Smooth muscle cell (in vitro differentiated cells): ENCODE data around the gene DHRS12. TPM values are rescaled to one million over a fixed set of nuclear protein-coding genes. Genes with fewer than 3 reads are reported as not detected.

ENCODE experiments used
- DNase-seq: peaks from one replicate; lab custom pipeline; 2025; ENCODE audit not compliant: unreplicated experiment; lab: John Stamatoyannopoulos, UW
- H2AFZ ChIP-seq: fragments of 200-600 bp; sonication (generic); 2 replicates; pipeline ENCODE4 v1.6.0; 2016; ENCODE audit warnings: antibody characterized with exemption, low read depth, mild to moderate bottlenecking
- H3F3A ChIP-seq: fragments of 200-600 bp; sonication (generic); 2 replicates; pipeline ENCODE4 v1.6.0; 2017; ENCODE audit warnings: antibody characterized with exemption, low read depth
- H3K27ac ChIP-seq: fragments of 200-600 bp; sonication (generic); 2 replicates; pipeline ENCODE4 v1.5.1; 2016; ENCODE audit warnings: low read depth, mild to moderate bottlenecking
- H3K27me3 ChIP-seq: fragments of 200-600 bp; sonication (generic); 2 replicates; pipeline ENCODE4 v1.6.1; 2016; ENCODE audit warnings: low read depth, mild to moderate bottlenecking
- H3K36me3 ChIP-seq: fragments of 200-600 bp; sonication (generic); 2 replicates; pipeline ENCODE4 v1.5.1; 2016; ENCODE audit warnings: low read depth
- H3K4me1 ChIP-seq: fragments of 200-600 bp; sonication (generic); 2 replicates; pipeline ENCODE4 v1.5.1; 2016; ENCODE audit warnings: low read depth
- H3K4me2 ChIP-seq: fragments of 200-600 bp; sonication (generic); 2 replicates; pipeline ENCODE4 v1.6.0; 2016; ENCODE audit warnings: mild to moderate bottlenecking
- H3K4me3 ChIP-seq: fragments of 200-600 bp; sonication (generic); 2 replicates; pipeline ENCODE4 v1.5.1; 2016; ENCODE audit warnings: mild to moderate bottlenecking
- H3K79me2 ChIP-seq: fragments of 200-600 bp; sonication (generic); 2 replicates; pipeline ENCODE4 v1.6.0; 2016; ENCODE audit warnings: low read depth, mild to moderate bottlenecking
- H3K9ac ChIP-seq: fragments of 200-600 bp; sonication (generic); 2 replicates; pipeline ENCODE4 v1.6.0; 2016; ENCODE audit warnings: low read depth
- H3K9me3 ChIP-seq: fragments of 200-600 bp; sonication (generic); replicated peaks from 2 replicates; pipeline ENCODE4 v1.5.1; 2016; ENCODE audit warnings: low read depth
- H4K20me1 ChIP-seq: fragments of 200-600 bp; sonication (generic); 2 replicates; pipeline ENCODE4 v1.6.0; 2016; ENCODE audit warnings: low read depth
- CTCF ChIP-seq: fragments of 200-600 bp; sonication (generic); IDR thresholded peaks from 2 replicates; pipeline ENCODE4 v1.5.1; 2017; ENCODE audit warnings: borderline replicate concordance, mild to moderate bottlenecking, antibody characterized with exemption; ENCODE audit not compliant: insufficient read depth, poor library complexity, severe bottlenecking
- WGBS: methylation state at CpG from one replicate; pipeline ENCODE4 v1.1.7; 2016; ENCODE audit warnings: low lambda C conversion rate; 5-methylcytosine and 5-hydroxymethylcytosine counted together
- polyA plus RNA-seq: library from polyadenylated mRNA; unstranded; fragments of >200 nt; fragmentation: Nextera tagmentation; extraction: Ambion mirVana; gene quantifications from 2 replicates; pipeline ENCODE4 v1.2.1, GENCODE V29; 2016
- total RNA-seq: library from RNA; depleted of rRNA; stranded (reverse); fragments of >200 nt; gene quantifications from 2 replicates; pipeline ENCODE4 v1.2.3, GENCODE V29; 2014

DHRS12 gene
- total and polyA plus RNA-seq, 2 experiments from 2014 or later, result 5.7 to 9.9 TPM

GRCh38 chr13:51768976-51769375 lies 35.0 kb downstream of the DHRS12 start:
- Histone ChIP-seq H3K36me3 (no peaks in the 10 kb centered on the region), H3F3A (peaks cover 14% of the 10 kb centered on the region), H3K9me3 (no peaks in the 10 kb centered on the region), H3K27ac (no peak overlapping the region), H3K9ac (no peak overlapping the region), H4K20me1 (no peaks in the 10 kb centered on the region), H2AFZ (no peak overlapping the region), H3K27me3 (no peaks in the 10 kb centered on the region), H3K79me2 (no peaks in the 10 kb centered on the region), H3K4me2 (no peak overlapping the region), H3K4me3 (no peak overlapping the region), H3K4me1 (peaks cover 4% of the 10 kb centered on the region)
- 93% methylated on average over 19 of the region's 19 CpGs for WGBS
- no peak for TF ChIP-seq CTCF
- no peak for DNase-seq

GRCh38 chr13:51768378-51768921 lies 35.5 kb downstream of the DHRS12 start:
- 85% methylated on average over 15 of the region's 15 CpGs for WGBS
- Histone ChIP-seq H3F3A (peaks cover 14% of the 10 kb centered on the region), H3K4me2 (no peak overlapping the region), H3K79me2 (no peaks in the 10 kb centered on the region), H3K9ac (no peak overlapping the region), H4K20me1 (no peaks in the 10 kb centered on the region), H3K4me3 (no peak overlapping the region), H2AFZ (no peak overlapping the region), H3K27ac (no peak overlapping the region), H3K9me3 (no peaks in the 10 kb centered on the region), H3K36me3 (no peaks in the 10 kb centered on the region), H3K27me3 (no peaks in the 10 kb centered on the region), H3K4me1 (peaks cover 4% of the 10 kb centered on the region)
- DNase-seq, result no peak
- no peak for TF ChIP-seq CTCF

GRCh38 chr13:51767100-51767499 lies 36.9 kb downstream of the DHRS12 start:
- TF ChIP-seq CTCF, result no peak
- WGBS, result 80% methylated on average over 8 of the region's 8 CpGs
- H3K27me3 ChIP-seq, result no peaks in the 10 kb centered on the region
- H2AFZ ChIP-seq, result no peak overlapping the region
- H3K9ac ChIP-seq, result no peak overlapping the region
- H3K79me2 ChIP-seq, result no peaks in the 10 kb centered on the region
- H3K4me1 ChIP-seq, result peaks cover 4% of the 10 kb centered on the region
- H3K9me3 ChIP-seq, result no peaks in the 10 kb centered on the region
- no peak overlapping the region for H3K27ac ChIP-seq
- H3K4me3 ChIP-seq, result no peak overlapping the region
- H3K36me3 ChIP-seq, result no peaks in the 10 kb centered on the region
- no peaks in the 10 kb centered on the region for H4K20me1 ChIP-seq
- no peak overlapping the region for H3K4me2 ChIP-seq
- H3F3A ChIP-seq, result peaks cover 14% of the 10 kb centered on the region
- DNase-seq, result no peak

- no peaks in the 10 kb centered on the region for H4K20me1 ChIP-seq
- no peaks in the 10 kb centered on the region for H3K9me3 ChIP-seq
- H3K9ac ChIP-seq, result no peak overlapping the region
- H3K4me2 ChIP-seq, result peak overlapping the region; percentile 73
- H2AFZ ChIP-seq, result no peak overlapping the region
- no peaks in the 10 kb centered on the region for H3K27me3 ChIP-seq
- peaks cover 14% of the 10 kb centered on the region for H3F3A ChIP-seq
- H3K27ac ChIP-seq, result peak overlapping the region; percentile 72
- 59% methylated on average over 4 of the region's 4 CpGs for WGBS
- no peak for TF ChIP-seq CTCF
- DNase-seq, result no peak
- no peak overlapping the region for H3K4me3 ChIP-seq
- no peaks in the 10 kb centered on the region for H3K36me3 ChIP-seq
- no peaks in the 10 kb centered on the region for H3K79me2 ChIP-seq
- H3K4me1 ChIP-seq, result peaks cover 4% of the 10 kb centered on the region
Observed at GRCh38 chr13:51765142-51765515, 38.8 kb downstream of the DHRS12 start.
